GM12865 (cell line): ENCODE results near the gene PDK2.

Experiments
- DNase-seq: peaks from one replicate; pipeline ENCODE4 v3.0.0; 2010; ENCODE audit warnings: low read depth
- H3K4me3 ChIP-seq: 2 replicates; pipeline ENCODE4 v1.5.1; 2011; ENCODE audit warnings: mild to moderate bottlenecking, low read depth, low read length, control low read depth
- CTCF ChIP-seq: IDR thresholded peaks from 2 replicates; pipeline ENCODE4 v1.5.1; 2011; ENCODE audit warnings: low read length, control low read depth, low read depth, inconsistent platforms; ENCODE audit not compliant: insufficient read depth; ENCODE audit errors: missing control alignments

The PDK2 gene

DNA sequence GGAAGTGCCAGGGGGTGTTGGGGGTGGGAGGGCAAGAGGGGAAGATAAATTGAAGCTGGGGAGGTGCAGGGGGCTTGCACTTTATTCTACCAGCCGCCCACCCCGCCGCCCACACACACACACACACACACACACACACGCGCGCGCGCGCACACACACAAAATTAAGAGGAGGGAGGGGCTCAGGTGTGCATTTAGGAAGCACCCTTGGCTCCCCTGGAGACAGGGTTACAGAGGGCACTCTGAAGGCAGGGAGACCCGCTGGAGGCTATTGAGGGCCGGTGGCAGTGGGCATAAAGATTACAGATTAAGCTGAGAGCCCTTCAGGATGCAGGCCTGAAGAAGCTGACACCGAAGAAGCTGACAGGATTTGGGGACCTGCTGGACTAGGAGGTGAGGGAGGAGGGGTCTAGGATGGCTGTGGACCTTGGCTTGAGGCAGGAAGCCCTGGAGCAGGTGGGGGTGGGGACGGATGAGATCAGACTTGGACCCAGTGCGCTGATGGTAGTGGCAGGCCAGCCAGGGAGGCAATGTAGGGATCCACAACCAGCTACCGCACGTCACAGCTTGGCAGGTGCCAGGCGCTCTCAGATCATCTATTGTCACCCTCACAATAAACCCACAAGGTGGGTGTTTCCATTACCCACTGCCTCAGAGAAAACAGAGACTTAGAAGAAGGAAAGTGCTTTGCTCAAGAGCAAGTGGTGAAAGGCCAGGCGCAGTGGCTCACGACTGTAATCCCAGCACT lies 35.6 kb downstream of the PDK2 start:
- no peak for TF ChIP-seq CTCF
- H3K4me3 ChIP-seq = peak overlapping the region; percentile 65
- no peak for DNase-seq

GRCh38 chr17:50132104-50132794 lies 37.1 kb downstream of the PDK2 start:
- no peak for DNase-seq
- no peak overlapping the region for H3K4me3 ChIP-seq
- TF ChIP-seq CTCF = no peak

GRCh38 chr17:50133028-50133768 lies 38.0 kb downstream of the PDK2 start:
- DNase-seq = no peak
- no peak overlapping the region for H3K4me3 ChIP-seq
- TF ChIP-seq CTCF = no peak

GRCh38 chr17:50133769-50134099 lies 38.6 kb downstream of the PDK2 start:
- no peak for DNase-seq
- no peak overlapping the region for H3K4me3 ChIP-seq

GRCh38 chr17:50134206-50135110 lies 39.3 kb downstream of the PDK2 start:
- TF ChIP-seq CTCF = no peak
- no peak overlapping the region for H3K4me3 ChIP-seq
- no peak for DNase-seq

More at GRCh38 chr17:50133769-50134099, 38.6 kb downstream of the PDK2 start:
- no peak for TF ChIP-seq CTCF

- no peak for DNase-seq
- H3K4me3 ChIP-seq = no peak overlapping the region
- TF ChIP-seq CTCF = no peak
Observed at GRCh38 chr17:50135316-50136095, 40.4 kb downstream of the PDK2 start.
